ENCODE data around the gene ZNF423.

ZNF423 gene

DNA sequence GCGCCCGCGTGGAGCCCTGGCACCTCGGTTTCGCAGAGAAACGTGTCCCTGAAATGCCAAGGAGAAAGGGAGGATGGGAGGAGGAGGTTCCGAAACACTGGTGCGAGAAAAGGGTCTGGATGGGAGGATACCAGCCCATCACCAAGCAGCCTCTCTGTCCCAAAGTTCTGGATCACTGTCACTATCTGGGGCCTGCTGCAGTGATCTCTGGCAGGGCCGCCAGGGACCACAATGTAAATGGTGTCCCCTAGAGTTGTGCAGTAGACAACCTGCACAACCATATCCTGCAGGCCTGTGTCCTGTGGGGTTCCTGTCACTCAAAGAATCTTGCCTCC lies 253.0 kb downstream of the ZNF423 start:
- Histone ChIP-seq H3K27ac (ENCODE audit: low read depth, low read length, poor library complexity, severe bottlenecking) (no peak overlapping the region), H3K4me2 (ENCODE audit: low read length) (no peak overlapping the region), H3K9me2 (ENCODE audit: low read depth, low read length) (no peaks in the 10 kb centered on the region), H3K79me2 (ENCODE audit: insufficient read depth, low read length) (no peaks in the 10 kb centered on the region), H3K4me3 (ENCODE audit: low read depth, low read length, poor library complexity, severe bottlenecking) (no peak overlapping the region), H4K20me1 (ENCODE audit: insufficient read depth, low read length) (no peaks in the 10 kb centered on the region), H3K36me3 (ENCODE audit: insufficient read depth, low read length) (no peaks in the 10 kb centered on the region), H3K27me3 (ENCODE audit: insufficient read depth, low read length) (peaks cover 4% of the 10 kb centered on the region; the same call in 1 of the 2 replicates), H2AFZ (ENCODE audit: low read length) (no peak overlapping the region), H3K9me3 (ENCODE audit: low read length) (no peaks in the 10 kb centered on the region), H3K9ac (ENCODE audit: low read length) (no peak overlapping the region), H3F3A (ENCODE audit: insufficient read depth, low read length) (no peaks in the 10 kb centered on the region), H3K4me1 (ENCODE audit: insufficient read depth, low read length, severe bottlenecking) (no peaks in the 10 kb centered on the region)
- TF ChIP-seq EZH2 (IDR thresholded peaks at IDR 0.05; ENCODE audit: borderline replicate concordance, low read length) = no peak
- TF ChIP-seq, protein P1, sequence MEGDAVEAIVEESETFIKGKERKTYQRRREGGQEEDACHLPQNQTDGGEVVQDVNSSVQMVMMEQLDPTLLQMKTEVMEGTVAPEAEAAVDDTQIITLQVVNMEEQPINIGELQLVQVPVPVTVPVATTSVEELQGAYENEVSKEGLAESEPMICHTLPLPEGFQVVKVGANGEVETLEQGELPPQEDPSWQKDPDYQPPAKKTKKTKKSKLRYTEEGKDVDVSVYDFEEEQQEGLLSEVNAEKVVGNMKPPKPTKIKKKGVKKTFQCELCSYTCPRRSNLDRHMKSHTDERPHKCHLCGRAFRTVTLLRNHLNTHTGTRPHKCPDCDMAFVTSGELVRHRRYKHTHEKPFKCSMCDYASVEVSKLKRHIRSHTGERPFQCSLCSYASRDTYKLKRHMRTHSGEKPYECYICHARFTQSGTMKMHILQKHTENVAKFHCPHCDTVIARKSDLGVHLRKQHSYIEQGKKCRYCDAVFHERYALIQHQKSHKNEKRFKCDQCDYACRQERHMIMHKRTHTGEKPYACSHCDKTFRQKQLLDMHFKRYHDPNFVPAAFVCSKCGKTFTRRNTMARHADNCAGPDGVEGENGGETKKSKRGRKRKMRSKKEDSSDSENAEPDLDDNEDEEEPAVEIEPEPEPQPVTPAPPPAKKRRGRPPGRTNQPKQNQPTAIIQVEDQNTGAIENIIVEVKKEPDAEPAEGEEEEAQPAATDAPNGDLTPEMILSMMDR (IDR thresholded peaks at IDR 0.05; ENCODE audit: low read length) = no peak

DNA sequence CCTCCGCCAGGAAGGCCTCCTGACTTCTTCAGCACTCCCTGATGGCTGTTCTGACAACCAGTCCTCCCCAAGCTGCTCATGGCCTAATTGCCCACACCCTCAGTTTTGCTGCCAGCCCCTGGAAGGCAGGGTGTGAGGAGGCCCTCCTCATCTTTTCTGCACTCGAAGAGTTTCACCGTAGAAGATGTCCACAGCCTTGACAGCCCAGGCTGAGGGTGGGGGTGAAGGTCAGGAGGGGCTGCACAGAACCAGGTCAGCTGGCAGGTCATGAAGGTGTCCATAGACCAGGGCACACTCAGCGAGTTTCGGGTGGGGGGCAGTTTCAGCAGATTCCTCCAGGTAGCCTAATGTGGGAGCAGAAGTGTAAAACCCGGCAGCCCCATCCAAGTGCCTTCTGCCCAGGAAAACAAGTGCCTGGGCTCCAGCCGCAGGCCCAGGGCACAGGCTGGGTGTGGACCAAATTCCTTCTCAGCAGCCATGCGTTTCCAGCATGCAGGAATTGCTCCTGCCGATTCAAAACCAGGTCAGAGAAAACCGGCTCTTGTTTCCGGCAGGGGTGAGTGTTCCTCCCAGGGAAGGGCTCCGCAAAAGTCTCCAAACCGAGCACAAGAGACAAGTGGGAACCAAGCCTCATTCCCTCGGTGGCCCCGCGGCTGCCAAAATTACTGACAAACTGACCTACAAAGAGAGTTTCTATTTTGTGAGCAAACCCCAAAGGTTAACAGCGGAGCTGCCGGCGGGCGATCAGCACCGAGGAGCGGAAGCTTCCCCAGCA lies 253.5 kb downstream of the ZNF423 start:
- TF ChIP-seq EZH2 (IDR thresholded peaks at IDR 0.05; ENCODE audit: borderline replicate concordance, low read length) = no peak
- TF ChIP-seq, protein P1 (IDR thresholded peaks at IDR 0.05; ENCODE audit: low read length) = no peak
- no peak overlapping the region for H2AFZ ChIP-seq (ENCODE audit: low read length)
- H3K9me2 ChIP-seq (ENCODE audit: low read depth, low read length) = no peaks in the 10 kb centered on the region
- no peaks in the 10 kb centered on the region for H3K36me3 ChIP-seq (ENCODE audit: insufficient read depth, low read length)
- H3K27ac ChIP-seq (ENCODE audit: low read depth, low read length, poor library complexity, severe bottlenecking) = no peak overlapping the region
- H3K4me2 ChIP-seq (ENCODE audit: low read length) = no peak overlapping the region
- no peaks in the 10 kb centered on the region for H3F3A ChIP-seq (ENCODE audit: insufficient read depth, low read length)
- no peaks in the 10 kb centered on the region for H3K4me1 ChIP-seq (ENCODE audit: insufficient read depth, low read length, severe bottlenecking)
- no peaks in the 10 kb centered on the region for H3K9me3 ChIP-seq (ENCODE audit: low read length)
- H3K79me2 ChIP-seq (ENCODE audit: insufficient read depth, low read length) = no peaks in the 10 kb centered on the region
- H3K27me3 ChIP-seq (ENCODE audit: insufficient read depth, low read length) = peaks cover 4% of the 10 kb centered on the region; the same call in 1 of the 2 replicates
- no peak overlapping the region for H3K9ac ChIP-seq (ENCODE audit: low read length)
- H3K4me3 ChIP-seq (ENCODE audit: low read depth, low read length, poor library complexity, severe bottlenecking) = no peak overlapping the region
- no peaks in the 10 kb centered on the region for H4K20me1 ChIP-seq (ENCODE audit: insufficient read depth, low read length)

- H3K4me1 ChIP-seq (ENCODE audit: insufficient read depth, low read length, severe bottlenecking) = no peaks in the 10 kb centered on the region
- no peak overlapping the region for H3K4me2 ChIP-seq (ENCODE audit: low read length)
- H3K36me3 ChIP-seq (ENCODE audit: insufficient read depth, low read length) = no peaks in the 10 kb centered on the region
- H3K9me2 ChIP-seq (ENCODE audit: low read depth, low read length) = no peaks in the 10 kb centered on the region
- H4K20me1 ChIP-seq (ENCODE audit: insufficient read depth, low read length) = no peaks in the 10 kb centered on the region
- no peaks in the 10 kb centered on the region for H3K79me2 ChIP-seq (ENCODE audit: insufficient read depth, low read length)
- H3K4me3 ChIP-seq (ENCODE audit: low read depth, low read length, poor library complexity, severe bottlenecking) = no peak overlapping the region
- no peak overlapping the region for H2AFZ ChIP-seq (ENCODE audit: low read length)
- H3K27ac ChIP-seq (ENCODE audit: low read depth, low read length, poor library complexity, severe bottlenecking) = no peak overlapping the region
- TF ChIP-seq EZH2 (IDR thresholded peaks at IDR 0.05; ENCODE audit: borderline replicate concordance, low read length) = no peak
- TF ChIP-seq, protein P1 (IDR thresholded peaks at IDR 0.05; ENCODE audit: low read length) = no peak
- H3K9ac ChIP-seq (ENCODE audit: low read length) = no peak overlapping the region
- H3K27me3 ChIP-seq (ENCODE audit: insufficient read depth, low read length) = peaks cover 4% of the 10 kb centered on the region; the same call in 1 of the 2 replicates
- no peaks in the 10 kb centered on the region for H3K9me3 ChIP-seq (ENCODE audit: low read length)
- no peaks in the 10 kb centered on the region for H3F3A ChIP-seq (ENCODE audit: insufficient read depth, low read length)
Observed at GRCh38 chr16:49601576-49601975, 254.3 kb downstream of the ZNF423 start.
